CD4-positive, alpha-beta T cell treated with Interleukin-17A for 1 hour (primary cell): ENCODE results near the gene KRTAP1-1.
"Not testable (repeated sequence)": the region's sequence is repeated elsewhere in the genome, so short reads cannot be mapped to it uniquely, and the experiment has no call there.

ENCODE experiments used
- DNase-seq: peaks from one replicate; pipeline ENCODE4 v3.0.0-alpha.2; 2020

The KRTAP1-1 gene

DNA sequence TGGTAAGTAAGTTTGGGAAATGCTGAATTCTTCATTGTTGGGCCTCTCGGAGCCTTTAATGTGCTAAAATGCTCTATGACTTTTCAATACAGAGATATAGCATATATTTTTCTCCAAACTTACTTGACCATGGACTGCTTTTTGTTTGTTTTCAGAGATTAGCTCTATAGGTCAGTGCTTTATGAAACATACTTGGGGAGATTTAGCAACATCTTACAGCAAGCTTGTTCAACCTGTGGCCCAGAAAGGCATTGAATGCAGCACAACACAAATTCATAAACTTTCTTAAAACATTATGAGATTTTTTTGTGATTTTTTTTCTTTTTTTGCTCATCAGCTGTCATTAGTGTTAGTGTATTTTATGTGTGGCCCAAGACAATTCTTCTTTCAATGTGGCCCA is 31.3 kb downstream of the KRTAP1-1 start:
- DNase-seq, result no peak

DNA sequence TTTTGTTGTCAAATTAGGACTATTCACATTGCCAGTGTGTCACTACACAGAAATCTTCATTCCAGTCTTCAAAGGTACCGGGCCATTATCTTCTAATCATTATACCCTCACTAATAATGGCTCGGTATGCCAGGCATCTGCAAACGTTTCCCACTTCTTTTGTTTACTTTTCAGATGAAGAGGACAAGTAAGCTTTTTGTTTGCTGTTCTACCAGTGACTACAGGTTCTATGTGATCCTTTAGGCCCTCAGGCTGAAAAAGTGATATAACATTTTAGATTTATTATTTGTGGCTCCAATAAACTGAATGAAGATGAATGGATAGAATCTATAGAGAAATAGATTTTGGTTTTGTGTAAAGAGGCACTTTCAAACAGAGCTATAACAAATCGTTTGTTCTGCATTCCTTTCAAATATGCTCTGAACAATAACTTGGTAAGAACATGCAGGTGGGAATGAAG is 31.9 kb downstream of the KRTAP1-1 start:
- no peak for DNase-seq

DNA sequence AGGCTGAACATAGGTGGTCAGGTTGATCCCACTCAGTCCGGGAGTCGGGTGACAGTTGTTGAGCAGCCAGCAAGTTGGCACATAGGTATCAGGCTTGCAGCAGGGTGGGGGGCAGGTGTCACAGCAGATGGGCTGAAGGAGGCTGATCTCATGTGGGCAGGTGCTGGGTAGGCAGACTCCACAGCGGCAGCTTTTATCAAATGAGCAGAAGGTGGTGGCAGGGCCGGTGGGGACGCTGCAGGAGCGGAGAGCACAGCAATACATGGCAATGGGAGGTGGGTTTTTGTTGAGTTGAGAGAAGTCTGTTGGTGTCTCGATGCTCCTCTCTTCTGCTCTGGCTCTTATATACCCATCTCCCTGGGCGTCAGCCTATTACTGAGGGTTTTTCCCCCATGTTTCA is 32.4 kb downstream of the KRTAP1-1 start, which contains the start of gene KRTAP3-1:
TSS of gene KRTAP3-1 (minus strand) at position 318 of the 400 bp plus-strand sequence. CDS start at position 264, 54 bp downstream.
- no peak for DNase-seq

DNA sequence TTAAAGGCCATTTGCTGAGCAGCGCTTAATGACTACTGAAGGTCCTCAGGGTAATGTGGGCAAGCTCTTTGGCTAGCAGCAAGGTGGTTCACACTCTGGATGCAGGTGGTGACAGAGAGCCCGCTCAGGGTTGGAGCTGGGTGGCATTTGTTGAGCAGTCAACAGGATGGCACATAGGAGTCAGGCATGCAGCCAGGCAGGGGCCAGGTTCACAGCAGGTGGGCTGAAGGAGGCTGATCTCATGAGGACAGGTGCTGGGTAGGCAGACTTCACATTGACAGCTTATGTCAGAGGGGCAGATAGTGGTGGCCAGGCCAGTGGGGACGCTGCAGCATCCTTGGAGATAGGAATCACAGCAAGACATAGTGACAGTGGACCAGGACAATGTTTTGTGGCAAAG is 36.9 kb downstream of the KRTAP1-1 start:
- DNase-seq, result no peak

DNA sequence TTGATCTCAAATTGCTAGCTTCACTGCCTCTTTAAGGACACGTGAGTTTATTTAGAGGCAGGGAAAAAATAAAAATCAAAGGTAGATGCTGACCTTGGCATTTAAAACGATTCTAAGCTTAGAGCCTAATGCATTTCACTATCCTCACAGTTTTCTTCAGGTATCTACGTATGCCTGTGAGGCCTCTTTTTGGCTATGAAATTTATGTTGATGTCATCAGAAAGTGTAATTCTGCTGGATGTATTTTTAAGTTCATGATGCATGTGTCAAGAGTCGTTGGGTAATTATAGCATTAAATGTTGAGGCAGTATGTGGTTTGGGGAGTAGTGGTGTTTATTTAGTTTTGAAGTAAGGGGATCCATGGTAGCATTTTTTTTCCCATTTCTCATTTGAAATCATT is 37.3 kb downstream of the KRTAP1-1 start:
- no peak for DNase-seq

DNA sequence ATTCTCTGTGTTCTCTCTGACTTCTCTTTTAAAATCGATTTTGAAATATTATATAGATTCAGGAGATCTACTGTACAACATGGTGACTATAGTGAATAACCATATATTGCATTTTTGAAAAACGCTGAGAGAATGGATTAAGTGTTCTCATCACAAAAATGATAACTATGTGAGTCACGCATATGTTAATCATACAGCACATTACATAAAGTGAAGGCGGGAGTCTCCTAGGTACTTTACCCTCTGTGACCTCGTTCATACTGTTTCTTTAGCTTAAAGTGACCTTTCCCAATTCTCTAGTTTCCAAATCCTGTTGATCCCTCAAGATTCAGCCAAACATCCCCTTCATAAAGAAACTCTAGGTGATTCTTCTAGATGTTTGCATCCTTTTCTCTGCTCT is 38.4 kb downstream of the KRTAP1-1 start:
- DNase-seq, result no peak

DNA sequence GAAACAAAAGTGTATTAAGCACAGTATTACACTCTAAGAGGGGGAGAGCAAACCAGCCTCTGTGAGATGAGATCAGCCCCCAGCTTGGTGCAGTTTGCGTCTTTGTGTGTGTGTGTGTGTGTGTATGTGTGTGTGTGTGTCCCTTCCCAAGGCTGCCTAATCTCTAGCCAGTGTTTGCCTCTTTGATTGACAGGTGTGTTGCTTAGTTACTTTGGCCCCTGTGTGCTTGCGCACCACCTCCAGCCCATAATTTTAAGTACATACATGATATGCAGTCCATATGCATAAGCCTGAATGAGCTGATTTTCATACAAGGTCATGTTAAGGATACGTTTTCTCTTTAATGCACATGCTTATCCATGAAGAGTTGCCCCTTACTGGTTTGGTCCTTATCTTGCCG is 39.5 kb downstream of the KRTAP1-1 start:
- no peak for DNase-seq

DNA sequence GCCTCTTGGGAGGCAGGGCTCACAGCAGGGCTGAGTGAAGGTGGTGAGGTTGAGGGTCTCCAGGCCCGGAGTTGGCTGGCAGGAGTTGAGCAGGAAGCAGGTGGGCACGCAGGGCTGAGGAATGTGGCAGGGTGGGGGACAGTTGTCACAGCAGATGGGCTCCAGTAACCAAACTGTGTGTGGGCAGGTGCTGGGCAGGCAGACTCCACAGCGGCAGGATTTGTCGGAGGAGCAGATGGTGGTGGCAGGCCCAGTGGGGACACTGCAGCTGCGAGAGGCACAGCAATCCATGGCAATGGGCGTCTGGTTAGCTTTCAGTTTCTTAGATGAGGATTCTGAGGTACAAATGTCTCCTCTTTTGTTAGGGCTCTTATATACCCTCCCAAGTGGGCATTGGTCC is 41.7 kb downstream of the KRTAP1-1 start, which contains the start of gene KRTAP3-2:
TSS of gene KRTAP3-2 (minus strand) at position 344 of the 400 bp plus-strand sequence. CDS start at position 291, 53 bp downstream.
- not testable (repeated sequence) for DNase-seq

DNA sequence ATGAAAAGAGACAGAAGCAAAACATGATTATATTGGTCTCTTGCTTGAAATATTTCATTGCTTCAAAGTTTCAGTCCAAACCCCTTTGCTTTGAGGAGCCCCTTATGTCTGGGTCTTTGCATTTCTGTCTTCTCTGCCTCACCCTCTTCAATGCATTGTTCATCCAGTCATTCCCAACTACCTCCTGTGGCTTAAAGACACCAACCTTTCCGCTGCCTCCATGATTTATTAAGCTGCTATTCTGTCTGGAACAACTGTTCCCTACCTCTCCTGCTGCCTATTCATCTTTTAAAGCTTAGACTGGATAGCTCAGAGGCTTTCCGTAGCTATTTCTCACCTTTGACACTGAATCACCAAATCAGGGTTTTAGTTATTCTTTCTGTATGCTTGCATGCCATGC is 43.9 kb downstream of the KRTAP1-1 start:
- no peak for DNase-seq

DNA sequence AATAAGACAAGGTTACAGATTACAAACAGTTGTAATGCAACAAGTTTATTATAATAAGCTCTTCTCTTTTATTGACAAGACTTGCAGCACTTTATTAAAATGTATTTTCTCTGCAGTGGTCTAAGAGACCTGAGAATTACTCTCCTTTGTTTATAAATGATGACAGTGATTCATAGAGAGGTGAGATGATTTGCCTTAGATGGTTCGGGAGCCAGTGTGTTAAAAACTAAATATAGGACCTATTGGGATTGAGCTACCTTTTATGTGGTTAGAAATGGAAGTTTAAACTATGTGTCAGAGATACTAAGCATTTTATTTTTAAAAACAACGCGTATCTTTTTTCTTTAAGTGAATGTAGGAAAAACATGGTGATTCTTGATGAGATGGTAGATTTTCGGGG is 44.4 kb downstream of the KRTAP1-1 start:
- DNase-seq, result no peak

DNA sequence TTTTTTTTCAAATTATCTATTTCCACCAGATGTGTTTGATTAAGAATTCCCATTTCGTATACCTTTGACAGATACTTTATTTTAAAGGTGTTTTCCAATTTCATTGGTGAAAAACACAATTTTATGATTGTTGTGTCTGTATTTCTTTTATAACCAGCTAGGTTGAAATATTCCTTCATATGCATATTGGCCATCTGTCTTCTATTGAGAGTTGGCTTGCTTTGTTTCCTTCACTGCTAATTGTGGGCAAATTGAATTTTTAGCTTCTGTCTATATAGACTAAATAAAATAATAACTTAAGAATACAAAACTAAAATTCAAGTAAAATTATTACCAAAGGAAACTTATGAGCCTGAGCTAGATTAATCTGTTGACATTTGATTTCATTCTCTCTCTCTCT is 46.1 kb downstream of the KRTAP1-1 start:
- no peak for DNase-seq

DNA sequence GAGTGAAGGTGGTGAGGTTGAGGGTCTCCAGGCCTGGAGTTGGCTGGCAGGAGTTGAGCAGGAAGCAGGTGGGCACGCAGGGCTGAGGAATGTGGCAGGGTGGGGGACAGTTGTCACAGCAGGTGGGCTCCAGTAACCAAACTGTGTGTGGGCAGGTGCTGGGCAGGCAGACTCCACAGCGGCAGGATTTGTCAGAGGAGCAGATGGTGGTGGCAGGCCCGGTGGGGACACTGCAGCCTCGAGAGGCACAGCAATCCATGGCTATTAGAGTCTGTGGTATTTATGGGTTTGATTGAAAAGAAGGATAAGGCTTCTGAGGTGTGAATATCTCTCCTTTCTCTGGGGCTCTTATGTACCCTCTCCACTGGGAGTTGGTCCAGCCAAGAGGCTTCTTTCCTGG is 47.4 kb downstream of the KRTAP1-1 start, which contains the start of gene KRTAP3-3:
TSS of gene KRTAP3-3 (minus strand) at position 326 of the 400 bp plus-strand sequence. CDS start at position 259, 67 bp downstream.
- DNase-seq, result no peak

DNA sequence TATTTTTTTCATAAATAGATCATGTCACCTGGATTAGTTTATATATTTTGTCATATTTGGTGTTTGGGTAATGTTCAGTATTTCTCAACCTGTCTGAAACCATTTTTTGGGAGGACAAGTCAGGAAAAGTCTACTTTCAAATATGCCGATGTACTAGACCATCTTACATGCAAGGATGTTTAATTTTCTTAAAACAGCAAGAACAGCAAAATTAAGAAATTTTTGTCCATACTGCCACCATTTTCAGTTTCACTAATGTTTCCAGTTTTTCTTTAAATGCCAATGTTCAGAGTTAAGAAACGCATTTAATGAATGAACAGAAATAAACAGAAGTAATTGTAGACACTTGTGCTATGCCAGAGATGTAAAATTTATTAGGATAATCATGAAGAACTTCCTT is 48.2 kb downstream of the KRTAP1-1 start:
- no peak for DNase-seq

DNA sequence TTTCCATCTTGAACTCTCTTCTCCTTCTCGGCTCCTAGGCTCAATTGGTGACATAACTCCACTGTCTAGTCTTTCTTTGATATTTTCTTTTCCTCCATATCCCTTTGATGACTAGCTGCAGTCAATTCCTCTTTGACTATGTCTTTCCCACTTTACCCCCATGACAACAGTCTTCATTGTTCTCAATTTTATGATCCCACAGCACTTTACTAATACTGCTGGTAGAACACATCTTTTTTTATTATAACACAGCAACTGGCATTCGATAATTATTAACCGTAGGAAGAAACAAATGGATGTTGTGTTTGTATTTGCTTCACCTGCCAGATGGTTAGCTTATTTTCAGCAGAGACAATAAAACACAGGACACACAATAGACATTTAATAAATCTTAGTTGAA is 48.6 kb downstream of the KRTAP1-1 start:
- no peak for DNase-seq
